ENCODE measurements around the gene SPPL2C. TPM values are rescaled to one million over a fixed set of nuclear protein-coding genes. Genes with fewer than 3 reads are reported as not detected.
"Not testable (repeated sequence)": the region's sequence is repeated elsewhere in the genome, so short reads cannot be mapped to it uniquely, and the experiment has no call there.

Gene SPPL2C
- total RNA-seq, 2 experiments from 2014 or later = not detected

DNA sequence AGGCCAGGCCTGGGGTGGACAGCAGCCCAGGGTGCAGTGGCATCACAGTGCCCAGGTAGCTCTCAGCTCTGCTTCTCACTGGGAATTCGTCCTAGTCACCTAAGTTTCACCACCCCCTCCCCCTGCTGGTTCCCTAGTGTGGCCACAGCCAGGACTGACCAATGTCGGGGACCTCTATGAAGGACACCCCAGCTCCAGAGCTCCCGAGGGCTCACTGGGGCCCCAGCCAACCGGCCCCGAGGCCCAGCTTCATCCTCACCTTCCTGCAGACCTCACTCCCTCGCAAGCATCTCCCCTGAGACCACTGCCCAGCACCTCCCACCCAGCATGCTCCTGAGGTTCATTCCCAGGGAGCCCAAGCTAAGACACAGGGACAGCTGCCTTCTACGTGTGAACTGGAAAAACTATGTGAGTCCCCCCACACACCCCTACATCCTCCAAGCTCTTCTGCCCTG lies 4.9 kb downstream of the SPPL2C start:
- Mint-ChIP-seq H3K27me3 (peaks cover 13% of the 10 kb centered on the region), H3K9me3 (no peaks in the 10 kb centered on the region), H3K36me3 (no peaks in the 10 kb centered on the region), H3K4me3 (no peak overlapping the region), H3K27ac (no peak overlapping the region), H3K4me1 (peaks cover 4% of the 10 kb centered on the region)
- ATAC-seq (ENCODE audit: low read depth) (no peak), DNase-seq (no peak)
- POLR2A ChIA-PET = no interaction called here

DNA sequence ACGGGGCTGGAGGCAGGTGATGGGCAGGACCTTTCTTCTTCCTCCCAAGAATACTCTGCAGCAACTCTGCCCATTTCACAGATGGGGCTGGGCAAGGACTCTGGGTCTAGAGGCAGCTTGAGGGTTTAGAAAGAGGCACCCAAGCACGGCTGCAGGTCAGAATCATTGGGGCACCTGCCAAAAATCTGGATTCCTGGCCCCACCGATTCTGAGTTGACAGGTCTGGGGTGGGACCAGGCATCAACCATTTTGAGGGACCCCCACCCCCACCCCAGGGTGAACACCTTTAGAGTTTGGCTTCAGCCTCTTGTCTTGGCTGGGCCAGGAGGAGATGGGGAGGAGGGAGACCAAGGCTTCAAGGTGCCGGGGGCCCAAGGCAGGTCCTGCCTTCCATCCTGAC lies 5.3 kb downstream of the SPPL2C start:
- no peak for ATAC-seq (ENCODE audit: low read depth)
- Mint-ChIP-seq H3K4me3 (no peak overlapping the region), H3K4me1 (peaks cover 4% of the 10 kb centered on the region), H3K27me3 (peaks cover 18% of the 10 kb centered on the region), H3K27ac (no peak overlapping the region), H3K9me3 (no peaks in the 10 kb centered on the region), H3K36me3 (no peaks in the 10 kb centered on the region)
- POLR2A ChIA-PET = no interaction called here
- no peak for DNase-seq

DNA sequence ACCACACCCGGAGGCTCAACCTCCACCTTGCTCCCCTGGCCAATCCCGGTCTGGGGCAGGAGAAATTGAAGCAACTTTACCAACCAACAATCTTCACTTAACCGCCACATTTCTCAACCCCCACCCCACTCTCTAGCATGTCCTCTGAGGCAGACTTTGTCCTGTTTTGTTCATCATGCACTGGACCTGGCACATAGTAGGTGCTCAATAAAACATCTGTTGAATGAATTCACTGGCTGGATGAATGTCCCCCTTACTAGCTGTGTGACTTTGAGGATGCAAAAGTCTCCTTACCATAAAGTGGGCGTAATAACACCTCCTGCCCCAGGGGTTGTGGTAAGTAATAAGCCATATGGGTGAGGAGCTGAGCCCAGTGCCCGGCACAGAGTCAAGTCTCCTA lies 5.8 kb downstream of the SPPL2C start:
- no peak overlapping the region for H3K4me3 Mint-ChIP-seq
- ATAC-seq (ENCODE audit: low read depth) (no peak), DNase-seq (no peak)
- H3K27me3 Mint-ChIP-seq = peaks cover 21% of the 10 kb centered on the region
- no peak overlapping the region for H3K27ac Mint-ChIP-seq
- POLR2A ChIA-PET = no interaction called here
- no peaks in the 10 kb centered on the region for H3K9me3 Mint-ChIP-seq
- no peaks in the 10 kb centered on the region for H3K36me3 Mint-ChIP-seq
- H3K4me1 Mint-ChIP-seq = peaks cover 4% of the 10 kb centered on the region

DNA sequence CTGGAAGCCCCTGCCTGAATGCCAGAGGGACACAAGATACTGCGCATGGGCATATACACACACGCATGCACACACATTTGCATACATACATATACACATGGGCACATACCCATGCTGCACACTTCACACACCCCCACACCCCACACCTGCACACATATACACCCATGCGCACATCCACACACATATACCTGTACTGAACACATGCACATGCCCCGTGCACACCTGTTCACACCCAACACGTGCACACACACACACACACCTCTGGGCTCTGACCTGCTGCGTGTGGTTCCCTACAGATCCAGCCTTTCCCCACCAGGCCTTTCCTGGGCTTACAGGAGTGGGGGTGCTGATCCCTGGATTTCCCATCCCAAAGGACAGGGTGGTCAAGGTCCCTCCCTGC lies 6.3 kb downstream of the SPPL2C start:
- peaks cover 4% of the 10 kb centered on the region for H3K4me1 Mint-ChIP-seq
- no peak overlapping the region for H3K27ac Mint-ChIP-seq
- peaks cover 23% of the 10 kb centered on the region for H3K27me3 Mint-ChIP-seq
- H3K4me3 Mint-ChIP-seq = no peak overlapping the region
- ATAC-seq (ENCODE audit: low read depth) (no peak), DNase-seq (no peak)
- POLR2A ChIA-PET = no interaction called here
- H3K36me3 Mint-ChIP-seq = no peaks in the 10 kb centered on the region
- no peaks in the 10 kb centered on the region for H3K9me3 Mint-ChIP-seq

DNA sequence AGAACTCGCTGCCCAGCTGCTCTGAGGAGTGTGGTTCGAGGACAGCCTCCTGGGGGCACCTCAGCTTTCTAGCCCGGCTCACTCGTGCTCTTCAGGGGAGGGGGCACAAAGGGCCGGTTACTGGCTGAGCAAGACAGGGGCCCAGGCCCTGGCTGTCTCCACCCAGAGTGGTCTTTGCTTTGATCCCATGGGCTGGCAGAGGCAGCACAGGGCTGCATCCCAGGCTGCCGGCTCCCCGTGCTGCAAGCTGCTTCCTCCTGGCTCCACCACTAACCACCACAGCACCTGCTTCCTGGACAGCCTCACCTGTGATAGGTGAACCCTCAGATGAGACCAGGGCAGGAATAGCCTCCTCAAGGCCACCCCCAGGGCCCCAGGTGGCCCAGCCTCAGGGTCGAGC lies 6.8 kb downstream of the SPPL2C start:
- Mint-ChIP-seq H3K27ac (no peak overlapping the region), H3K36me3 (no peaks in the 10 kb centered on the region), H3K4me3 (no peak overlapping the region), H3K9me3 (no peaks in the 10 kb centered on the region), H3K4me1 (peaks cover 4% of the 10 kb centered on the region), H3K27me3 (peaks cover 23% of the 10 kb centered on the region)
- POLR2A ChIA-PET = no interaction called here
- ATAC-seq (ENCODE audit: low read depth) (no peak), DNase-seq (no peak)

DNA sequence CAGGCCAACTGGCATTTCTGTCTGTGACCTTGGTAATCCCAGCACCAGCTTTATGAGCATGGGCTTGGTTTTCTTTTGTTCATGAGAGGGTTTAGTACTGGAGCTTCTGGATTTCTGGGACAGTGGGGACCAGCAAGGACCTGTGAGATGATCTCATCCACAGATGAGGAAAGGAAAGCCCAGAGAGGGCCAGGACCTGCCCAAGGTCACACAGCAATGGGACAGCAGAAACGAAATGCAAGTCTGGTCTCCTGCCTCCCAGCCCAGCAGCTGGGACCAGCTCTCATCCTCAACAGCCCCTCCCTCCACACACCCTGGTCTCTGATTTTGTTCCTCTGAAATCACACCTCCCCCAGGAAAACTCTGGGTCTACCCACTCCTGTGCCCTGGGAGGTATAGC lies 7.2 kb downstream of the SPPL2C start:
- H3K4me3 Mint-ChIP-seq = no peak overlapping the region
- peaks cover 4% of the 10 kb centered on the region for H3K4me1 Mint-ChIP-seq
- no peak for ATAC-seq (ENCODE audit: low read depth)
- H3K9me3 Mint-ChIP-seq = no peaks in the 10 kb centered on the region
- DNase-seq = no peak
- H3K36me3 Mint-ChIP-seq = no peaks in the 10 kb centered on the region
- POLR2A ChIA-PET = no interaction called here
- H3K27me3 Mint-ChIP-seq = peaks cover 26% of the 10 kb centered on the region
- no peak overlapping the region for H3K27ac Mint-ChIP-seq

DNA sequence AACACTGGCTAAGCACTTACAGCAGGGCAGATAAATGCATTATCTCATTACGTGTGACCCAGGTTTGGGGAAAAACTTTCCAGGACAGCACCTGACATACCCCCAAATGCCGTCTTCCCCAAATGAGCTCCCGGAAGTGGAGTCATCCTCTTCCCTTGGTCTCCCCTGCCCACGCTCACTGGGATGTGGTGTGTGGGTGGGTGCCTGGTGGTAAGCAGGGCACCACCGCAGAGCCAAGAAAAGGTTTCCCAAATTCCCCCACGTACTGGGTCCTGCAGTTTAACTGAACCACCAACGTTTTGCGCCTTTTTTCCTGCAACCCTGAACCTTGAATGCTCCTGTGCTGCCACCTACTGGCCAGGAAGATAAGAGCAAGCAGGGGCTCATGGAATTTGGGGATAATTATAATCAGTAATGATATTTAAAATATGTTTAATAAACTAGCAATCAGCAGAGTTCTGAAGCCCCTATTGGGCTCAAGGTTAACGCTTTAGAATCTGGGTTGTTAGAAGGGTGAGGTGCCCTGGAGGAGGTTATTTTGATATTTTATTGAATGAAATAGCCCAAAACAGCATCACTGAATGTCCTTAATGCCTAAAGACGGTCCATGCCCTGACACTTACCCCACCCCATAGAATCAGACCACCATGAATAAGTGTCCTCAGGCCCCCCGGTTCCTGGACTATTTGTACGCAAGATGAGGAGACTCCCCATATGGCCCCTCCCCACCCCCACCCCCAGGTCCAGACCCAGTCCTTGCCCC lies 8.0 kb downstream of the SPPL2C start:
- Mint-ChIP-seq H3K9me3 (no peaks in the 10 kb centered on the region), H3K36me3 (no peaks in the 10 kb centered on the region), H3K27ac (no peak overlapping the region), H3K4me3 (no peak overlapping the region), H3K27me3 (peaks cover 33% of the 10 kb centered on the region), H3K4me1 (peaks cover 4% of the 10 kb centered on the region)
- DNase-seq = peak; percentile 56
- no peak for ATAC-seq (ENCODE audit: low read depth)
- POLR2A ChIA-PET = no interaction called here

DNA sequence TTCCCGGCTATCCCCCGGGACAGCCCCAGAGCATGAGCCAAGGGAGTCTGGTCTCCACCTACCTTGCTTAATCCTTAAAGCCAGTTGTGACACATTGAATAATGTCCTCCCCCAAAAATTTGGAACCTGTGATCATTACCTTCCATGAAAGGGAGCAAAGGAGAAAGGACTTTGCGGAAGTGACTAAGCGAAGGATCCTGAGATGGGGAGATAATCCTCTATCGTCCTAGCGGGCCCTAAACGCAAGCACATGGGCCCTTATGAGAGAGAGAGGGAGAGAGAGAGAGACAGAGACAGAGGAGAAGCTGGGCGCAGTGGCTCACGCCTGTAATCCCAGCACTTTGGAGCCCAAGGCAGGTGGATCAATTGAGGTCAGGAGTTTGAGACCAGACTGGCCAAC lies 9.5 kb downstream of the SPPL2C start:
- no peak for ATAC-seq (ENCODE audit: low read depth)
- no peak overlapping the region for H3K4me3 Mint-ChIP-seq
- peaks cover 38% of the 10 kb centered on the region for H3K27me3 Mint-ChIP-seq
- peaks cover 6% of the 10 kb centered on the region for H3K4me1 Mint-ChIP-seq
- POLR2A ChIA-PET = interaction anchor here (0.9 kb wide), 1 partner anchor 9 kb away, joined by 4 read pairs; no protein-coding TSS in a partner anchor
- no peak overlapping the region for H3K27ac Mint-ChIP-seq
- H3K9me3 Mint-ChIP-seq = no peaks in the 10 kb centered on the region
- no peak for DNase-seq
- no peaks in the 10 kb centered on the region for H3K36me3 Mint-ChIP-seq

DNA sequence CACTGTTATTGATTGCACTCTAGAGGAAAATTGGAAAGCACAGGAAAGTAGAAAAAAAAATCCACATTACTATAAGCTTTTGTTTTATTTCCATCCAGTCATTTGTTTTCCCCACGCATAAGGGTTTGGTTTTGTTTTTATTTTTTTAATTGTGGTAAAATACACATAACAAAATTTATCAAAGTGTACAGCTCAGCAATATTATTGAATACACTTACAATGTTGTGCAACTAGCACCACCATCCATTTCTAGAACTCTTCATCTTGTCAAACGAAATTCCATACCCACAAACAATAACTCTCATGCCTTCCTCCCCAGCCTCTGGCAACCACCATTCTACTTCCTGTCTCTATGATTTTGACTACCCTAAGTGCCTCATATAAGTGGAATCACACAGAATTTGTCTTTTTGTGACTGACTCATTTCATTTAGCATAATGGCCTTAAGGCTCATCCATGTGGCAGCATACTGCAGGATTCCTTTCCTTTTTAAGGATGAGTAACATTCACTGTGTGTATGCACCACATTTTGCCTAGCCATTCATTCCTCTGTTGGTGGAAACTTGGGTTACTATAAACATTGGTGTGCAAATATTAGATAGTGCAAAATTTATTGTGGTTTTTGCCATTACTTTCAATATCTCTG lies 11.1 kb downstream of the SPPL2C start:
- no peak for DNase-seq
- Mint-ChIP-seq H3K4me3 (no peak overlapping the region), H3K4me1 (peaks cover 6% of the 10 kb centered on the region), H3K27me3 (peaks cover 41% of the 10 kb centered on the region), H3K9me3 (no peaks in the 10 kb centered on the region), H3K27ac (no peak overlapping the region), H3K36me3 (no peaks in the 10 kb centered on the region)
- ATAC-seq (ENCODE audit: low read depth) = no peak
- POLR2A ChIA-PET = no interaction called here

DNA sequence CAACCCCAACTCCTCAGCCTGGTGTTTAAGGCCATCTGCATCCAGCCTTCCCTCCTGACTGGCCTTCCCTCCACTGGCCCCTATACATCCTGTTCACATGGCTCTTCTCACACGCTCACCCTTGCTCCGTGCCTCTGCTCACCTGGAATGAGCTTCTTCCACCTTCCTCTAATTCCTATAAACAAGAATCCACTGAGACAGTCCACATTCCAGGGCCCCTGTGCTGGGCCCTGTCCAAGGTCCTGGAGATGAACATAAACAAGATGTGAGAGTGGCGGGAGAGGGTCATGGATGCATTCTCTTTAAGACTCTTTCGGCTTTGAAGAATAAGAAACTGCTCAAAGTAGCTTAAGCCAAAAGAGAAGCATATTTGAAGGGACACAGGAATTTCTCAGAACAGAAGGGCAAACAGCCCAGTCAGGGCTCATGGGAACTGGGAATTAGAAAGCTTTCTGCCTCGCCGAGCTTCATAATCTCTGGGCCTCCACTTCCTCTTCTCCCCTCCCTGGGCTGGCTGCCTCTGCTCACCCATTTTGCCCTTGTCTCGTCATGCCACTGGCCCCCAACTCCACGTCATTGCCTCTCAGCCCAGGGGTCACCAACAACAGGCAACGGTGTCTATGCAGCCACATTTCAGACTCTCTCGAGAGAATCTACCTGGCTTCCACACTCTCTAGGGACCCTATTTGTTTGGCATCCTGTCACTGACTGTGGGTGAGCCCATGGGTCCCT lies 13.5 kb downstream of the SPPL2C start:
- no peaks in the 10 kb centered on the region for H3K36me3 Mint-ChIP-seq
- no peak overlapping the region for H3K4me3 Mint-ChIP-seq
- DNase-seq (no peak), ATAC-seq (ENCODE audit: low read depth) (no peak)
- peaks cover 4% of the 10 kb centered on the region for H3K4me1 Mint-ChIP-seq
- H3K27me3 Mint-ChIP-seq = peaks cover 37% of the 10 kb centered on the region
- POLR2A ChIA-PET = no interaction called here
- no peaks in the 10 kb centered on the region for H3K9me3 Mint-ChIP-seq
- no peak overlapping the region for H3K27ac Mint-ChIP-seq

DNA sequence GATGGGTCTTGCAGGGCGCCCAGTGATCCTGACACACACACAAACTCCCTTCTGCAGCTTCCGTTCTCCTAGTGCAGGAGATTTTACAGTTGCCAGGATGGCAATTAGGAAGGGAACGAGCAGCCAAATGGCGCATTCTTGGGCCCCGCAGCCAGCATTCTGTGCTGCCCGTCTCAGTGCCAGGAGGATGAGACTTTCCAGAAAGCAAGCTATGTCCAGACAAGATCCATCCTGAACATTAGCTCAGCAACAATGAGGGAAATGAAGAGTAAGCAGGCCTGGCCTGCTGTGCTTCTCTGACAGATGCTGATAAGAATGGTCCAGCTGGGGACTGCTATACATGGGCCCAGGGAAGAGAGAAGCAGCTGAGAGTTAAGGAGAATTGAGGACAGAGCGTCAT lies 16.5 kb downstream of the SPPL2C start:
- no peak for DNase-seq
- H3K9me3 Mint-ChIP-seq = no peaks in the 10 kb centered on the region
- no peak overlapping the region for H3K4me3 Mint-ChIP-seq
- POLR2A ChIA-PET = no interaction called here
- ATAC-seq (ENCODE audit: low read depth) = no peak
- H3K4me1 Mint-ChIP-seq = peaks cover 5% of the 10 kb centered on the region
- peaks cover 37% of the 10 kb centered on the region for H3K27me3 Mint-ChIP-seq
- no peaks in the 10 kb centered on the region for H3K36me3 Mint-ChIP-seq
- no peak overlapping the region for H3K27ac Mint-ChIP-seq

DNA sequence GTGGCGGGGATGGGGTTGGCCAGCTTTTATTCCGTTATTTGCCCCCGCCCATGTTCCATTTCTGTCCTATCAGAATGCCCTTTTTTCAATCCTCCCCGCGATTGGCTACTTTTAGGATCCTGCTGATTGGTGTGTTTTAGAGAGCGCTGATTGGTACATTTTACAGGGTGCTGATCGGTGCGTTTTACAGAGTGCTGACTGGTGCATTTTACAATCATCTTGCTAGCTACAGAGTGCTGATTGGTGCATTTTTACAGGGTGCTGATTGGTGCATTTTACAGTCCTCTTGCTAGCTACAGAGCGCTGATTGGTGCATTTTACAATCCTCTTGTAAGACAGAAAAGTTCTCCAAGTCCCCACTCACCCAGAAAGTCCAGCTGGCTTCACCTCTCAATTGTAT lies 17.4 kb downstream of the SPPL2C start:
- peaks cover 37% of the 10 kb centered on the region for H3K27me3 Mint-ChIP-seq
- H3K4me1 Mint-ChIP-seq; H3K36me3 Mint-ChIP-seq; ATAC-seq (ENCODE audit: low read depth); POLR2A ChIA-PET; H3K4me3 Mint-ChIP-seq; H3K27ac Mint-ChIP-seq; DNase-seq; H3K9me3 Mint-ChIP-seq: not testable (repeated sequence)

DNA sequence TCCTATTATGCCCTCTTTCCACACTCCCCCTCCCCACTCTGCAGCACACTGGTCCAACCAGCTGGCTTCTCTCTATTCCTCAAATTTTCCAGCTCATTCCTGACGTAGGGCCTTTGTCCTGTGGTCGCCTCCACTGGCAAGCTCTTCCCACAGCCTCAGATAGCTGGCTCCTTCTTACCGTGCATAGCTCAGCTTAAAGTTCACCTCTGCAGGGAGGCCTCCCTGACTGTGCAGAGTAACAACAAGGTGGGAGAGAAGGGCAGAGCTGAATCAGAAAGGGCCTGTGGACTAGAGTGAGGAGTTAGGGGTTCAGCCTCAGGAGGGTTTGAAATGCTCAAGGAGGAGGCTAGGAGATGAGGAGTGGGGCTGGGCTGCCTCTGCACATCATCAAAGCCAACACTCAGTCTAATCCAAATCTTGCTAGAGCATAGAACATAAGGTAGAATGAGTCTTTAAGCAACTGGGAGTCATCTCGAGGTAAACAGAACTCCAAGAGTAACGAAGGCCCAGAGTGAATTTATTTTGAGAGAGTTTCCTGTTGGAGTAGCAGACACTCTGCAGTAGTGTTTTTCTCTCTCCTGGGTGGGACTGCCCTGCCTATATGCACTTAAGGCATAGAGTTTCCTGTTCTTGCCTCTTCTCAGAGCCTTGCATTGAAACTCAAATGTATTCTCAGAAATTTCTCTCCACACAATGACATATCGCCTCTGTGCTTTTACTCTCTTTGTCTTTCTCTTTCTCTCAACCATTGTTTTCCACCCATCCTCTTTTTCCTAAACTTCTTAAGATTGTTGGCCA lies 19.4 kb downstream of the SPPL2C start:
- DNase-seq = no peak
- Mint-ChIP-seq H3K9me3 (no peaks in the 10 kb centered on the region), H3K4me1 (peaks cover 2% of the 10 kb centered on the region), H3K36me3 (no peaks in the 10 kb centered on the region), H3K27me3 (peaks cover 32% of the 10 kb centered on the region), H3K4me3 (no peak overlapping the region), H3K27ac (no peak overlapping the region)
- ATAC-seq (ENCODE audit: low read depth) = peak; percentile 45
- POLR2A ChIA-PET = interaction anchor here (0.7 kb wide), 1 partner anchor 9 kb away, joined by 4 read pairs; no protein-coding TSS in a partner anchor
